Stimulated activated CD8-positive, alpha-beta memory T cell treated with anti-CD3 and anti-CD28 coated beads, Interleukin-4, amount 100 ng/mL, for 4 hours (primary cell): Measurements from ENCODE around the gene TRIM47.
A peak's percentile ranks its signal among the peaks of the same experiment; 100 is the strongest.

Experiments used
- DNase-seq, 2 donors: peaks; one replicate each; pipeline ENCODE4 v3.0.0-alpha.2; 2020; ENCODE audit warnings: low read depth in 2 of 2, low spot score in 1 of 2

Gene TRIM47

DNA sequence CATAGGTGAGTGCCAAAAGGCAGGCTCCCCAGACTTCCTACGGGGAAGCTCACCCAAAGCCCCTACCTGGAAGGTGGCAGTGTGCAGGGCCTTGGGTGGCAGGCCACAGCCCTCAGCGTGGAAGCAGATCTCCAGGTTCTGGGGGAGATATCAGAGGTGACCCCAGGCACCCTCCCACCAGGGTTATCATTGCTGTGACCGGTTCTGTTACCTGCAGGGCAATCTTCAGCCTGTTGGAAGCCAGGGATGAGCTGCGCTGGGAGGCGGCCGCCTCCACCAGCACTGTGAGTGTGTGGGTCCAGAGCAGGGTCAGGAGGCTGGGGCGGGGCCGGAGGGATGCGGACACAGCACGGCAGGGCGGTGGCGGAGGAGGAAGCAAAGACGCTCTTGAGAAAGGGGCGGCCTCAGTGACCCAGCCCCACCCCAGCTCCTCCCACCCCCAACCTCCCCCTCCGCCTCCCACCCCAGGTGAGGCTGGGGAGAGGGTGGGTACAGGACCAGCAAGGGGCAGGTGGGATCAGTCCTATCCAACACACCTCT is 47.3 kb downstream of the TRIM47 start:
- DNase-seq: no peak

DNA sequence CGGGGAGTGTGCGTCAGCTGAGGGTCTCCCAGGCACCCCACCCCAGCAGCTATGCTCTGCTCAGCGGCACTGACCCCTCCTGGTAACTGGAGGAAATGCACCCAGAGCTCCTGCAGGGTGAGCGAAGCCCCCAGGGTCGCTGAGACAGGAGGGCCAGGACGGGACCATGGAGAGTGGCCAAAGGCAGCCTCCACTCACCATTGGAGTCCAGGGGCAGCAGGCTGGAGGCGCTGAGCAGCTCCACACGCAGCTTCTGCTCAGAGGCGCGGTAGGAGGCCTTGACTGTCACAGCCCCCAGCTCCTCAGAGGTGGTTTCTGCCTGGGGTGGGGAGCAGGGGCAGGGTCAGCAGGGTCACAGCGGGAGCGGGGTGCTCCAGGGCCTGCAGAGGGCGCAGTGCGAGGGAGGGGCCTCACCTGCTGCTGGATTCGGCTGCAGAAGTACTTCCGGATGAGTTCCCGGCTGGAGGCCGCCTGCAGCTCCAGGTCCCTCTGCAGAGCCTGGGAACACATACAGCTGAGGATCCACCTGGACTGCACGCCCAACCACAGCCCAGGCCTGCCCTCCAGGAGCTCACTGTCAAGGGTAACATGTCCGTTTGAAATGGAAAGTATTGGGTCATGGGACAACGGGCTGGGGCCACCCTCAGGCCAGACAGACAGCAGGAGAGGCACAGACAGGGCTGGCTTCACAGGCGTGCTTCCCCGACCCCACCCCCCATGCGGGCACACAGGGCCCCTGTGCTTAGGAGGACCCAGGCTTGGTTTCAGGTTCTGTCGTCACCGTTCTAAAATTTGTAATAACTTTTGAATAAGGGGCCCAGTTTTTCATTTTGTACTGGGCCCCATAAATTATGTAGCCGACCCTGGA is 48.0 kb downstream of the TRIM47 start:
- DNase-seq: no peak

GRCh38 chr17:75829747-75830146 is 48.6 kb downstream of the TRIM47 start:
- DNase-seq: no peak

- DNase-seq: no peak
Measured at GRCh38 chr17:75828741-75829140, 49.6 kb downstream of the TRIM47 start.

GRCh38 chr17:75828076-75828400 is 50.3 kb downstream of the TRIM47 start:
- DNase-seq: no peak

DNA sequence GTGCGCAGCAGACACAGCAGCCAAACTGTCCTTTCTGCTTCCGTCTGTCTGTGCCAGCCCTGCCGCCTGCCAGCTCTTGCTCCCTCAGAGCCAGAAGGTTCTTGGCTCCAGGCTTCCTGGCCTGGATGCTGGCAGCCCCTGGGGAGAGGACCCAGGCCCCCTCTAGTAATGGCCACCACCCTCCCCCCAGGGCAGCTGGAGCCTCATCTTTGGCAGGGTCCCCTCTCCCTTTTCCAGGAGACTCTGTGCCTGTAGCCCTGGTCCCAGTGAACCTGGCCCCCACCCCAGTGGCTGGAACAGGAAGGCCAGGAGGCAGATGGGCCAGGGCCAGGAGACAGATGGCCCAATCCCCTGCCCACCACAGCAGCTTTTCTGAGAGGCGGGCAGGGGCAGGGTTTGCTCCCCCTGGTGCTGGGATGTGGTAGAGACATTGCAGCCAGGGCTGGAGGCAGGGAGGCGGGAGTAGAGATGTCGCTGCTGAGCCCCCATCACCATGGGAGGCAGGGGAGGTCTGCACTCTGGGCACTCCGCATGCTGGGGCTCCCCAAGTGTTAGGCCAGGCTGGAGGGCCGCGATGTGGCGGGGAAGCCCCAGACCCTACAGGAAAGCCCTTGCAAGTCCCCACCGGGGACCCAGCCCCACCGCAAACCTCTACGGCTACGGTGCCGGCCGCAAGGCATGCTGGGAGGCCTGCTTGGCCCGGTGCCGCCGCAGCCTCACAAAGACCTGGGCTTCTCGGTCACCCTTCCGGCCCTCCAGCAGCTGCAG is 50.9 kb downstream of the TRIM47 start:
- peak in 1 of 2 donors; percentile 50 for DNase-seq

DNA sequence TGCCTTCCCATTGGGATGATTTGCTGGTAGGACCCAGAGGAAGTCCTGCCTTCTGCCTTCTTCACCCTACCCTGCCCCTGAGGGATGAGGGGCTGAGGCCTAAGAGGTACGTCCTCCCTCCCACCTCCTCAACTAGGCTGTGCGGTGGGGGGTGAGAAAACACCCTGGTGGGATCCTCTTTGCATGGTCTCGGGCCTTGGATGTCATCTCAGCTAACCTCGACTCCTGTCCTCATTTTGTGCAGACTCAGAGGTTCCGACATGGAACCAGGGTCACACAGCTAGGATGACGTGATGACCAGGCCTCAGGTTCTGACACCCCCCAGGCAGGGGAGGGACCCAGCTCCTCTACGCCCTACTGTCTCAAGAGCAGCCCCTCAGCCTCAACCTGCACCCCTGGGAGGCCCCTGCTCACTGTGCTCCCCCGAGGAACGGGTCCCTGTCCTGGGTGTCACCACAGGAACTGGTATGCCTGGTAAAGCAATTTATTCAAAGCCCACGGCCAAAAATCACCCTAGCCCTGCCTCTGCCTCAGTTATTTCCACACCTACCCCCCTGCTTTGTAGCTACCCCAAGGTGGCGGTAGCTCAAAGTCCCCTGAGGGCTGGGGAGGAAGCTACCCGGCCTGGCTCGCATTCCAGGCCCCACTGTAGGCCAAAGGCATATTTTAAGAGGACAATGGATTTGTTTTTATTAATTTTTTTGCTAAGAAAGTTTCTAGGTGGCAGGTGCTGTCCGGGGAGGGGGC is 51.6 kb downstream of the TRIM47 start:
- DNase-seq: no peak

DNA sequence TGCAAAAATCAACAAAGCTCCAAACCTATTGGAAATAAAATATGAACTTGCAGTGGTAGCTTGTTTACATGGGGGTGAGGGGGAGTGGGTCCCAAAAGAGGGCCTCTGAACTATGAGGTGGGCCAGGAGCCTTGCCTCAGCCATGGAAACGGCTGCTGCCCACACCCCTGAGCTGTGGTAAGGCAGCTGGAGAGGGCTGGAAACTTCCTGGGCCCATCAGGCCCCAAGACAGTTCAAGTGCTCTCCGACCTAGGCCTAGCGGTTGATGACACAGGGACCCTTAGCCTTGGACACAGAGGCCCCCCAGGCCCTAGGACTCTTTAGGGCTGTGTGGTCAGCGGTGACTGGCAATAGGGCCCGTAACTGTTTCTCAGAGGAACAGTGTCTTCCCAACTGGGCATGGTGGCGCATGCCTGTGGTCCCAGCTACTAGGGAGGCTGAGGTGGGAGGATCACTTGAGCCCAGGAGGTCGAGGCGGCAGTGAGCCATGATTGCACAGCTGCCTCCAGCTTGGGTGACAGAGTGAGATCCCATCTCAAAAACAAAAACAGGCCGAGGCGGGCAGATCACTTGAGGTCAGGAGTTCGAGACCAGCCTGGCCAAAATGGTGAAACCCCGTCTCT is 52.5 kb downstream of the TRIM47 start:
- DNase-seq: no peak

DNA sequence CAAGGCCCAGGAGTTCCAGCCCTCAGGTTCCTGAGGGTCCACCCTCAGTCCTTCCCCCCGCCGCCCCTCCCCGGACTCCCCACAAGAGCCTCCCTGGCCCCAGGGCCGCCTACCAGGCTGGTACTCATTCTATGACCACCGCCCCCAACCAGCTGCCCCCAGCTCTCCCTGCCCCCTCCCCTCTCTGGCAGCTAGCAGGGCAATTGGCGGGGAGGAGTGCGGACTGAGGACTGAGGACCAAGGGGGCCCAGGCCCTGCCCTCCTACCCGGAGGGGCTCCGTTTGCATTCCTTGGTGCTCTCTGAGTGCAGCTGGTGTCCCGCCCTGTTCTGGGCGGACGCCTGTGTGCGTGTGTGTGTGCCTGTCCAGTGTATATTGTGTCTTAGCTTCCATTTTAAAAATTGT is 53.2 kb downstream of the TRIM47 start:
- no peak for DNase-seq

GRCh38 chr17:75824666-75825065 is 53.7 kb downstream of the TRIM47 start:
- DNase-seq: no peak
